ENCODE results near the gene DBT. TPM values are rescaled to one million over a fixed set of nuclear protein-coding genes. Genes with fewer than 3 reads are reported as not detected.

The DBT gene
- total and polyA plus RNA-seq, 2 of the 13 experiments (the other 11 are each of a cell fraction or from before 2014, with no cell fraction given): 3.3 to 10.2 TPM

DNA sequence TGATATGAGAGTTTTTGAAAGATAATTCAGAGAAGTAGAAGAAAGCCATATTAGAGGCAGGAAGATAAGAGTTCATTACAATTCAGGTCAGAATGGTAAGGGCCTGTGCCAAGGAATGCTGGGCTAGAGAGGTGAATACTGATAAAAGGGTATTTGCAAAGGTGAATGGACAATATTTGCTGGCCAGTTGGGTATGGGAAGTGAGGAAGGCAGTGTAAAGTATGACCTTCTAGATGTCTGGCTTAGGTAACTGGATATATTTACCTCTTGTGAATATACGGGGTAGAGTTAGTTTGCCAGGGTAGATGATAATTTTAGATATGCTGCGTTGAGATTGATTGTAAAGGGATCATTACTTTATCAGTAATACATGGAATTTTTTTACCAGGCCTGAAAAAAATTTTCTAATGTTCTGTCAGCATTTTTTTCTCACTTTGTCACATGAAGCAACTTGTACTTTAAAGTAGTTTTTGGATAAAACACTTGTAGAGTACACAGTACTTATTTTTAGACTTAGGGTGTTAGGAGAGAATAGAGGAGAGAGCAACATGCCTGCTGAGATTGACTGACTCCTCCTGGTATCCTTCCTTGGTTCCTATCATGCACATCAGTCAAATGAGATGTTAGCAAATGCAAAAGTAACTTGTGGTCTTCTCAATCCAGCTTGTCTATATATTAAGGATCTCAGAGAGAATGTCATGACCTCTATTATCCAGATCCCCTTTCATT, 30.5 kb upstream of the DBT start:
- Histone ChIP-seq H3K27ac (ENCODE audit: extremely low read length, insufficient read depth, low read length) (no peak overlapping the region), H3K4me2 (ENCODE audit: low read depth, low read length) (no peak overlapping the region), H3K9me3 (ENCODE audit: low read length) (no peaks in the 10 kb centered on the region), H3K27me3 (ENCODE audit: control insufficient read depth in 1 of 2, insufficient read depth in 2 of 2, low read length in 2 of 2) (no peaks in the 10 kb centered on the region), H3K36me3 (replicated peaks in 1 of 2; ENCODE audit: control insufficient read depth in 1 of 2, insufficient read depth in 2 of 2, low read length in 2 of 2) (peaks cover 3 to 70% of the 10 kb centered on the region in 2 experiments), H3K4me3 (replicated peaks in 1 of 3; ENCODE audit: insufficient read depth in 1 of 3, low read depth in 2 of 3, low read length in 3 of 3) (no peak overlapping the region), H4K20me1 (ENCODE audit: insufficient read depth, low read length) (no peaks in the 10 kb centered on the region), H3K79me2 (ENCODE audit: insufficient read depth, low read length) (no peaks in the 10 kb centered on the region), H3K9ac (ENCODE audit: insufficient read depth, low read depth, low read length) (no peak overlapping the region), H3K4me1 (ENCODE audit: insufficient read depth, low read length) (no peaks in the 10 kb centered on the region), H2AFZ (ENCODE audit: low read length) (no peak overlapping the region)
- intact Hi-C loops (cut with micrococcal nuclease; ENCODE audit: unreplicated experiment) (no loop called here), in situ Hi-C loops (cut with HindIII; ENCODE audit: extremely low pct_ligation_motif_present, low pct_unique_long_range_greater_than_20kb) (no loop called here)
- BruUV-seq (replicated peaks): no TSS peak
- CTCF ChIA-PET (ENCODE audit: low intra/inter-chr PET ratio, low total read pairs): no interaction called here
- POLR2A ChIA-PET: no interaction called here
- TF ChIP-seq, protein P1, sequence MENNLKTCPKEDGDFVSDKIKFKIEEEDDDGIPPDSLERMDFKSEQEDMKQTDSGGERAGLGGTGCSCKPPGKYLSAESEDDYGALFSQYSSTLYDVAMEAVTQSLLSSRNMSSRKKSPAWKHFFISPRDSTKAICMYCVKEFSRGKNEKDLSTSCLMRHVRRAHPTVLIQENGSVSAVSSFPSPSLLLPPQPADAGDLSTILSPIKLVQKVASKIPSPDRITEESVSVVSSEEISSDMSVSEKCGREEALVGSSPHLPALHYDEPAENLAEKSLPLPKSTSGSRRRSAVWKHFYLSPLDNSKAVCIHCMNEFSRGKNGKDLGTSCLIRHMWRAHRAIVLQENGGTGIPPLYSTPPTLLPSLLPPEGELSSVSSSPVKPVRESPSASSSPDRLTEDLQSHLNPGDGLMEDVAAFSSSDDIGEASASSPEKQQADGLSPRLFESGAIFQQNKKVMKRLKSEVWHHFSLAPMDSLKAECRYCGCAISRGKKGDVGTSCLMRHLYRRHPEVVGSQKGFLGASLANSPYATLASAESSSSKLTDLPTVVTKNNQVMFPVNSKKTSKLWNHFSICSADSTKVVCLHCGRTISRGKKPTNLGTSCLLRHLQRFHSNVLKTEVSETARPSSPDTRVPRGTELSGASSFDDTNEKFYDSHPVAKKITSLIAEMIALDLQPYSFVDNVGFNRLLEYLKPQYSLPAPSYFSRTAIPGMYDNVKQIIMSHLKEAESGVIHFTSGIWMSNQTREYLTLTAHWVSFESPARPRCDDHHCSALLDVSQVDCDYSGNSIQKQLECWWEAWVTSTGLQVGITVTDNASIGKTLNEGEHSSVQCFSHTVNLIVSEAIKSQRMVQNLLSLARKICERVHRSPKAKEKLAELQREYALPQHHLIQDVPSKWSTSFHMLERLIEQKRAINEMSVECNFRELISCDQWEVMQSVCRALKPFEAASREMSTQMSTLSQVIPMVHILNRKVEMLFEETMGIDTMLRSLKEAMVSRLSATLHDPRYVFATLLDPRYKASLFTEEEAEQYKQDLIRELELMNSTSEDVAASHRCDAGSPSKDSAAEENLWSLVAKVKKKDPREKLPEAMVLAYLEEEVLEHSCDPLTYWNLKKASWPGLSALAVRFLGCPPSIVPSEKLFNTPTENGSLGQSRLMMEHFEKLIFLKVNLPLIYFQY (CRISPR knock-in tag; IDR thresholded peaks at IDR 0.05; ENCODE audit: borderline replicate concordance): no peak
- FAIRE-seq (no peak), ATAC-seq (no peak), DNase-seq (ENCODE audit: low spot score) (no peak)
- 96% methylated on average over 2 of the region's 2 CpGs for WGBS (ENCODE audit: low lambda C conversion rate)

DNA sequence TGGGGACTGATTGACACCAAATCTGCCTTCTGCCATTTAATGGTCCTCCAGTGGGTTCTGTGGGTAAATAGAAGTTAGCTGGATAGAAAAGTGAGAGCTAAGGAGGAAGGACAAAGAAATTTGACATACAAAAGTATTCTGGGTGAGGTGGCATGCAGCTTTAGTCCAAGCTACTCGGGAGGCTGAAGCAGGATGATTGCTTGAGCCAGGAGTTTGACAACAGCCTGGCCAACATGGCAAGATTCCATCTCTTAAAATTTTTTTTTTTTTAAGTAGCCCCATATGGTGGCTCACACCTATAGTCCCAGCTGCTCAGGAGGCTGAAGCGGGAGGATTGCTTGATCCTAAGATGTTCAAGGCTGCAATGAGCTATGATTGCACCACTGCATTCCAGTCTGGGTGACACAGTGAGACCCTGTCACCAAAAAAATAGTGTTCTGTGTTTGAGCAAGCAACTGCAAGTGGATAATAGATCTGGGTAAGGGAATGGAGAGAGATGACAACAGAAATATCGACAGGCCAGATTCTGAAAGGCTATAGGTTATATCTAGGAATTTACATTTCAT, 29.8 kb upstream of the DBT start:
- WGBS (ENCODE audit: low lambda C conversion rate): 92% methylated on average over 3 of the region's 3 CpGs
- TF ChIP-seq CEBPB (IDR thresholded peaks at IDR 0.05; ENCODE audit: borderline replicate concordance, low read depth, low read length) (no peak), ZNF121 (CRISPR knock-in tag; IDR thresholded peaks at IDR 0.05) (no peak), NBN (conservative IDR thresholded peaks at IDR 0.05) (no peak), ZFP41 (CRISPR knock-in tag; IDR thresholded peaks at IDR 0.05; ENCODE audit: borderline replicate concordance) (no peak), ZNF12 (CRISPR knock-in tag; IDR thresholded peaks at IDR 0.05) (no peak), PLRG1 (conservative IDR thresholded peaks at IDR 0.05) (no peak), PHF21A (CRISPR knock-in tag; IDR thresholded peaks at IDR 0.05) (no peak), PHB2 (IDR thresholded peaks at IDR 0.05; ENCODE audit: partially characterized antibody) (no peak), THYN1 (CRISPR knock-in tag; IDR thresholded peaks at IDR 0.05; ENCODE audit: borderline replicate concordance, low read depth) (no peak), HNF4G (IDR thresholded peaks at IDR 0.05; ENCODE audit: borderline replicate concordance, low read depth, low read length) (no peak), HNF4G (CRISPR knock-in tag; IDR thresholded peaks at IDR 0.05; ENCODE audit: borderline replicate concordance, low read depth) (no peak)
- TF ChIP-seq, protein P2, sequence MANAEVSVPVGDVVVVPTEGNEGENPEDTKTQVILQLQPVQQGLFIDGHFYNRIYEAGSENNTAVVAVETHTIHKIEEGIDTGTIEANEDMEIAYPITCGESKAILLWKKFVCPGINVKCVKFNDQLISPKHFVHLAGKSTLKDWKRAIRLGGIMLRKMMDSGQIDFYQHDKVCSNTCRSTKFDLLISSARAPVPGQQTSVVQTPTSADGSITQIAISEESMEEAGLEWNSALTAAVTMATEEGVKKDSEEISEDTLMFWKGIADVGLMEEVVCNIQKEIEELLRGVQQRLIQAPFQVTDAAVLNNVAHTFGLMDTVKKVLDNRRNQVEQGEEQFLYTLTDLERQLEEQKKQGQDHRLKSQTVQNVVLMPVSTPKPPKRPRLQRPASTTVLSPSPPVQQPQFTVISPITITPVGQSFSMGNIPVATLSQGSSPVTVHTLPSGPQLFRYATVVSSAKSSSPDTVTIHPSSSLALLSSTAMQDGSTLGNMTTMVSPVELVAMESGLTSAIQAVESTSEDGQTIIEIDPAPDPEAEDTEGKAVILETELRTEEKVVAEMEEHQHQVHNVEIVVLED (CRISPR knock-in tag; IDR thresholded peaks at IDR 0.05; ENCODE audit: borderline replicate concordance): no peak

More for the DNA sequence above, 29.8 kb upstream of the DBT start:
- Histone ChIP-seq H3K4me1 (ENCODE audit: insufficient read depth, low read length) (no peaks in the 10 kb centered on the region), H3K4me3 (replicated peaks in 1 of 3; ENCODE audit: insufficient read depth in 1 of 3, low read depth in 2 of 3, low read length in 3 of 3) (no peak overlapping the region), H4K20me1 (ENCODE audit: insufficient read depth, low read length) (no peaks in the 10 kb centered on the region), H2AFZ (ENCODE audit: low read length) (no peak overlapping the region), H3K79me2 (ENCODE audit: insufficient read depth, low read length) (no peaks in the 10 kb centered on the region), H3K9ac (ENCODE audit: insufficient read depth, low read depth, low read length) (no peak overlapping the region), H3K36me3 (replicated peaks in 1 of 2; ENCODE audit: control insufficient read depth in 1 of 2, insufficient read depth in 2 of 2, low read length in 2 of 2) (peaks cover 1 to 67% of the 10 kb centered on the region in 2 experiments; a peak in 4 of 5 replicates), H3K27me3 (ENCODE audit: control insufficient read depth in 1 of 2, insufficient read depth in 2 of 2, low read length in 2 of 2) (no peaks in the 10 kb centered on the region), H3K9me3 (ENCODE audit: low read length) (no peaks in the 10 kb centered on the region), H3K4me2 (ENCODE audit: low read depth, low read length) (no peak overlapping the region), H3K27ac (ENCODE audit: extremely low read length, insufficient read depth, low read length) (no peak overlapping the region)
- intact Hi-C loops (cut with micrococcal nuclease; ENCODE audit: unreplicated experiment): no loop called here
- no peak for ATAC-seq
- BruUV-seq (replicated peaks): no TSS peak
- ChIA-PET POLR2A (no interaction called here), CTCF (ENCODE audit: low intra/inter-chr PET ratio, low total read pairs) (no interaction called here)
- no peak for FAIRE-seq
- DNase-seq (ENCODE audit: low spot score): no peak
- in situ Hi-C loops (cut with HindIII; ENCODE audit: extremely low pct_ligation_motif_present, low pct_unique_long_range_greater_than_20kb): no loop called here
